HUES6 (cell line): ENCODE measurements around the gene POC1B.

Source experiments
- H3K27ac ChIP-seq: 2 replicates; pipeline ENCODE4 v1.7.0; 2013; ENCODE audit warnings: low read depth, mild to moderate bottlenecking, low read length, inconsistent platforms
- H3K27me3 ChIP-seq: 2 replicates; pipeline ENCODE4 v1.6.1; 2013; ENCODE audit warnings: low read length; ENCODE audit not compliant: control insufficient read depth, insufficient read depth
- H3K36me3 ChIP-seq: 2 replicates; pipeline ENCODE4 v1.6.1; 2013; ENCODE audit warnings: low read length; ENCODE audit not compliant: control insufficient read depth, insufficient read depth
- H3K4me1 ChIP-seq: 2 replicates; pipeline ENCODE4 v1.6.1; 2013; ENCODE audit warnings: low read length; ENCODE audit not compliant: control insufficient read depth, insufficient read depth
- H3K4me3 ChIP-seq: 2 replicates; pipeline ENCODE4 v1.5.1; 2013; ENCODE audit warnings: low read depth, low read length
- H3K9ac ChIP-seq: one replicate; pipeline ENCODE4 v1.6.1; 2013; ENCODE audit warnings: mild to moderate bottlenecking, low read length
- H3K9me3 ChIP-seq: 2 replicates; pipeline ENCODE4 v1.6.1; 2013; ENCODE audit warnings: low read depth, low read length; ENCODE audit not compliant: control insufficient read depth, insufficient read depth

POC1B gene

GRCh38 chr12:89476232-89476631 lies 49.6 kb downstream of the POC1B start:
- H3K4me3 ChIP-seq, result no peak overlapping the region
- no peaks in the 10 kb centered on the region for H3K9me3 ChIP-seq

GRCh38 chr12:89475203-89475990 lies 50.5 kb downstream of the POC1B start:
- Histone ChIP-seq H3K9me3 (no peaks in the 10 kb centered on the region), H3K27ac (no peak overlapping the region), H3K36me3 (no peaks in the 10 kb centered on the region), H3K27me3 (no peaks in the 10 kb centered on the region), H3K4me3 (no peak overlapping the region), H3K9ac (no peak overlapping the region), H3K4me1 (no peaks in the 10 kb centered on the region)

More at GRCh38 chr12:89476232-89476631, 49.6 kb downstream of the POC1B start:
- H3K36me3 ChIP-seq, result no peaks in the 10 kb centered on the region
- H3K27me3 ChIP-seq, result no peaks in the 10 kb centered on the region
- H3K9ac ChIP-seq, result no peak overlapping the region
- H3K27ac ChIP-seq, result no peak overlapping the region
- H3K4me1 ChIP-seq, result no peaks in the 10 kb centered on the region

GRCh38 chr12:89474615-89475014 lies 51.2 kb downstream of the POC1B start:
- no peaks in the 10 kb centered on the region for H3K36me3 ChIP-seq
- H3K4me1 ChIP-seq, result no peaks in the 10 kb centered on the region
- H3K4me3 ChIP-seq, result no peak overlapping the region
- no peak overlapping the region for H3K27ac ChIP-seq
- no peaks in the 10 kb centered on the region for H3K27me3 ChIP-seq
- H3K9me3 ChIP-seq, result no peaks in the 10 kb centered on the region
- H3K9ac ChIP-seq, result no peak overlapping the region

GRCh38 chr12:89472508-89472907 lies 53.3 kb downstream of the POC1B start:
- Histone ChIP-seq H3K4me3 (no peak overlapping the region), H3K36me3 (no peaks in the 10 kb centered on the region), H3K4me1 (no peaks in the 10 kb centered on the region), H3K9ac (no peak overlapping the region), H3K27ac (no peak overlapping the region), H3K27me3 (no peaks in the 10 kb centered on the region), H3K9me3 (no peaks in the 10 kb centered on the region)

GRCh38 chr12:89470741-89471509 lies 54.9 kb downstream of the POC1B start:
- Histone ChIP-seq H3K4me1 (no peaks in the 10 kb centered on the region), H3K27ac (no peak overlapping the region), H3K36me3 (no peaks in the 10 kb centered on the region)

GRCh38 chr12:89469361-89469760 lies 56.5 kb downstream of the POC1B start:
- Histone ChIP-seq H3K9ac (no peak overlapping the region), H3K36me3 (no peaks in the 10 kb centered on the region), H3K9me3 (no peaks in the 10 kb centered on the region), H3K4me1 (no peaks in the 10 kb centered on the region), H3K4me3 (no peak overlapping the region), H3K27me3 (no peaks in the 10 kb centered on the region), H3K27ac (no peak overlapping the region)

More at GRCh38 chr12:89470741-89471509, 54.9 kb downstream of the POC1B start:
- Histone ChIP-seq H3K9ac (no peak overlapping the region), H3K4me3 (no peak overlapping the region), H3K9me3 (no peaks in the 10 kb centered on the region), H3K27me3 (no peaks in the 10 kb centered on the region)

GRCh38 chr12:89468648-89469326 lies 57.1 kb downstream of the POC1B start:
- Histone ChIP-seq H3K36me3 (no peaks in the 10 kb centered on the region), H3K27ac (no peak overlapping the region), H3K9ac (no peak overlapping the region), H3K4me3 (no peak overlapping the region), H3K4me1 (no peaks in the 10 kb centered on the region), H3K9me3 (no peaks in the 10 kb centered on the region), H3K27me3 (no peaks in the 10 kb centered on the region)

- Histone ChIP-seq H3K36me3 (no peaks in the 10 kb centered on the region), H3K4me1 (no peaks in the 10 kb centered on the region), H3K9ac (no peak overlapping the region), H3K27me3 (no peaks in the 10 kb centered on the region), H3K9me3 (no peaks in the 10 kb centered on the region), H3K27ac (no peak overlapping the region), H3K4me3 (no peak overlapping the region)
These were observed 57.8 kb downstream of the POC1B start for GRCh38 chr12:89468017-89468416.

- no peaks in the 10 kb centered on the region for H3K27me3 ChIP-seq
- no peak overlapping the region for H3K4me3 ChIP-seq
- H3K4me1 ChIP-seq, result peaks cover 6% of the 10 kb centered on the region
- H3K27ac ChIP-seq, result no peak overlapping the region
- no peaks in the 10 kb centered on the region for H3K9me3 ChIP-seq
- H3K9ac ChIP-seq, result no peak overlapping the region
- no peaks in the 10 kb centered on the region for H3K36me3 ChIP-seq
These were observed 60.8 kb downstream of the POC1B start for GRCh38 chr12:89464974-89465592.

GRCh38 chr12:89461649-89462612 lies 63.9 kb downstream of the POC1B start:
- Histone ChIP-seq H3K9me3 (no peaks in the 10 kb centered on the region), H3K9ac (no peak overlapping the region), H3K27me3 (no peaks in the 10 kb centered on the region), H3K4me1 (peaks cover 6% of the 10 kb centered on the region), H3K4me3 (no peak overlapping the region), H3K27ac (no peak overlapping the region), H3K36me3 (no peaks in the 10 kb centered on the region)
